H1 (cell line): ENCODE data around the gene AATK.

ENCODE experiments used
- ATF2 ChIP-seq: IDR thresholded peaks from 2 replicates; pipeline ENCODE4 v1.6.1; 2012; ENCODE audit warnings: low read length, inconsistent platforms
- BACH1 ChIP-seq: IDR thresholded peaks from 2 replicates; pipeline ENCODE4 v1.6.1; 2012; ENCODE audit warnings: low read length, improper control_type of control experiment
- CTCF ChIP-seq, 3 experiments: IDR thresholded peaks; 1 replicate in 2 of 3; 2 replicates in 1 of 3; pipeline versions ENCODE4 v1.5.1 to v1.6.1; 2011; ENCODE audit warnings: low read length in 3 of 3, mild to moderate bottlenecking in 3 of 3, inconsistent platforms in 2 of 3, low read depth in 1 of 3, moderate library complexity in 1 of 3; ENCODE audit not compliant: insufficient read depth in 1 of 3; ENCODE audit errors: control extremely low read depth in 1 of 3
- EZH2 ChIP-seq: fragments of 200-600 bp; sonication (generic); IDR thresholded peaks from 2 replicates; pipeline ENCODE4 v1.7.1; 2012; ENCODE audit warnings: low read depth, mild to moderate bottlenecking, moderate library complexity, low read length, inconsistent platforms; ENCODE audit not compliant: severe bottlenecking
- JUND ChIP-seq: IDR thresholded peaks from 2 replicates; pipeline ENCODE4 v1.6.1; 2011; ENCODE audit warnings: mild to moderate bottlenecking, improper control_type of control experiment, low read length
- KDM5A ChIP-seq: fragments of 200-600 bp; IDR thresholded peaks from 2 replicates; pipeline ENCODE4 v1.7.1; 2012; ENCODE audit warnings: mild to moderate bottlenecking, low read length, inconsistent platforms, mixed read lengths
- POLR2A ChIP-seq, 2 experiments: IDR thresholded peaks; 1 replicate in 1 of 2; 2 replicates in 1 of 2; pipeline ENCODE4 v1.6.1; 2011; ENCODE audit warnings: low read depth in 2 of 2, low read length in 2 of 2, mild to moderate bottlenecking in 2 of 2; ENCODE audit errors: control extremely low read depth in 1 of 2
- RBBP5 ChIP-seq: IDR thresholded peaks from 2 replicates; pipeline ENCODE4 v1.7.1; 2012; ENCODE audit warnings: low read depth, mild to moderate bottlenecking, inconsistent platforms, low read length, moderate library complexity, borderline replicate concordance
- SIN3A ChIP-seq, 2 experiments: IDR thresholded peaks in 1 of 2; conservative IDR thresholded peaks in 1 of 2; 2 replicates each; pipeline ENCODE4 v1.6.1; 2011 to 2012; ENCODE audit warnings: low read length in 2 of 2, improper control_type of control experiment in 1 of 2, low read depth in 1 of 2, mild to moderate bottlenecking in 1 of 2
- SP1 ChIP-seq: IDR thresholded peaks from 2 replicates; pipeline ENCODE4 v1.6.1; 2011; ENCODE audit warnings: low read depth, low read length
- YY1 ChIP-seq: IDR thresholded peaks from 2 replicates; pipeline ENCODE4 v1.6.1; 2011; ENCODE audit warnings: low read depth, mild to moderate bottlenecking, low read length

- no peak for TF ChIP-seq BACH1
- TF ChIP-seq CTCF (IDR thresholded peaks at IDR 0.05; ENCODE audit: control extremely low read depth in 1 of 3, insufficient read depth in 1 of 3, low read depth in 1 of 3, low read length in 3 of 3), result no peak
- no peak for TF ChIP-seq SP1
- no peak for TF ChIP-seq RBBP5
- no peak for TF ChIP-seq POLR2A (IDR thresholded peaks at IDR 0.05; ENCODE audit: control extremely low read depth in 1 of 2, low read depth in 2 of 2, low read length in 2 of 2)
- TF ChIP-seq YY1, result no peak
- no peak for TF ChIP-seq EZH2
- TF ChIP-seq KDM5A, result no peak
- TF ChIP-seq SIN3A (conservative IDR thresholded peaks at IDR 0.05 in 1 of 2, IDR thresholded peaks at IDR 0.05 in 1 of 2; ENCODE audit: low read depth in 1 of 2, low read length in 2 of 2), result no peak
- no peak for TF ChIP-seq ATF2
- no peak for TF ChIP-seq JUND
These were observed 28.8 kb downstream of the AATK start for GRCh38 chr17:81137248-81137647.
